ENCODE measurements around the gene TRUB2.

GRCh38 chr9:128265348-128265847 is 56.8 kb downstream of the TRUB2 start:
- TF ChIP-seq ZFP30 (CRISPR knock-in tag; IDR thresholded peaks at IDR 0.05) (no peak), CSRNP3 (CRISPR knock-in tag; IDR thresholded peaks at IDR 0.05) (no peak), SNAI2 (CRISPR knock-in tag; IDR thresholded peaks at IDR 0.05) (no peak), ZFP3 (CRISPR knock-in tag; IDR thresholded peaks at IDR 0.05) (no peak), TCF4 (CRISPR knock-in tag; IDR thresholded peaks at IDR 0.05; ENCODE audit: borderline replicate concordance) (no peak), ZNF565 (CRISPR knock-in tag; conservative IDR thresholded peaks at IDR 0.05; ENCODE audit: low read depth) (no peak), RARB (CRISPR knock-in tag; IDR thresholded peaks at IDR 0.05) (no peak)

Measured in SK-N-SH treated with all-trans-retinoic acid at 6 μM for 48 hours (cell line).